Measurements from ENCODE around the gene RGS7. TPM values are rescaled to one million over a fixed set of nuclear protein-coding genes. Genes with fewer than 3 reads are reported as not detected.

The RGS7 gene
- total RNA-seq, 1 donor from 2014 or later = 1.9 TPM

GRCh38 chr1:241034203-241034936 is 322.6 kb downstream of the RGS7 start:
- Mint-ChIP-seq H3K9me3 (peaks cover 12% of the 10 kb centered on the region), H3K4me3 (no peak overlapping the region), H3K36me3 (no peaks in the 10 kb centered on the region), H3K4me1 (no peaks in the 10 kb centered on the region), H3K27ac (no peak overlapping the region), H3K27me3 (ENCODE audit: low read depth) (peaks cover 6% of the 10 kb centered on the region)
- no peak for DNase-seq (ENCODE audit: low spot score in 2 of 2, unreplicated experiment in 2 of 2)
- TF ChIP-seq, protein P1, sequence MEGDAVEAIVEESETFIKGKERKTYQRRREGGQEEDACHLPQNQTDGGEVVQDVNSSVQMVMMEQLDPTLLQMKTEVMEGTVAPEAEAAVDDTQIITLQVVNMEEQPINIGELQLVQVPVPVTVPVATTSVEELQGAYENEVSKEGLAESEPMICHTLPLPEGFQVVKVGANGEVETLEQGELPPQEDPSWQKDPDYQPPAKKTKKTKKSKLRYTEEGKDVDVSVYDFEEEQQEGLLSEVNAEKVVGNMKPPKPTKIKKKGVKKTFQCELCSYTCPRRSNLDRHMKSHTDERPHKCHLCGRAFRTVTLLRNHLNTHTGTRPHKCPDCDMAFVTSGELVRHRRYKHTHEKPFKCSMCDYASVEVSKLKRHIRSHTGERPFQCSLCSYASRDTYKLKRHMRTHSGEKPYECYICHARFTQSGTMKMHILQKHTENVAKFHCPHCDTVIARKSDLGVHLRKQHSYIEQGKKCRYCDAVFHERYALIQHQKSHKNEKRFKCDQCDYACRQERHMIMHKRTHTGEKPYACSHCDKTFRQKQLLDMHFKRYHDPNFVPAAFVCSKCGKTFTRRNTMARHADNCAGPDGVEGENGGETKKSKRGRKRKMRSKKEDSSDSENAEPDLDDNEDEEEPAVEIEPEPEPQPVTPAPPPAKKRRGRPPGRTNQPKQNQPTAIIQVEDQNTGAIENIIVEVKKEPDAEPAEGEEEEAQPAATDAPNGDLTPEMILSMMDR (IDR thresholded peaks at IDR 0.05; ENCODE audit: unreplicated experiment) = no peak

DNA sequence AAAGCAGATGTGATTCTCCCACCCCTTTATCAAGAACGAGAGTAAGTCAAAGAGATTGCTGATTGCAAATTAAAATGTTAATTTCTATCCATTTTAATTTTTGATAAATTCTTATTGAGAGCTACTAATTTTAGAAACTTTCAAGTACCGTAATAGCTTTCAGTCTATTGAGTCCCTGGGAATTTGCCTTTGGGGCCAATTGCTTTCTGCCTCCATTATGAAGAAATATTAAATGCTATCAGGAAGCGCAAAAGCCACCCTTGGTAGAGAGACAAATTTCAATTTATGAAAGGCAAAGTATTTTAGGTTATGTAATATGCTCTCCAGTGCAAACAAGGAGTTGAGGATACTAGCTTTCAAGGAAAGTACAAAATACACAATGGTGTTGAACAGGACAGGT is 332.2 kb downstream of the RGS7 start:
- H3K27me3 Mint-ChIP-seq (ENCODE audit: low read depth) = no peaks in the 10 kb centered on the region
- no peak for DNase-seq (ENCODE audit: low spot score in 2 of 2, unreplicated experiment in 2 of 2)
- TF ChIP-seq, protein P1 (IDR thresholded peaks at IDR 0.05; ENCODE audit: unreplicated experiment) = no peak
- no peaks in the 10 kb centered on the region for H3K9me3 Mint-ChIP-seq
- H3K4me3 Mint-ChIP-seq = no peak overlapping the region
- no peaks in the 10 kb centered on the region for H3K36me3 Mint-ChIP-seq
- no peak overlapping the region for H3K27ac Mint-ChIP-seq
- no peaks in the 10 kb centered on the region for H3K4me1 Mint-ChIP-seq

DNA sequence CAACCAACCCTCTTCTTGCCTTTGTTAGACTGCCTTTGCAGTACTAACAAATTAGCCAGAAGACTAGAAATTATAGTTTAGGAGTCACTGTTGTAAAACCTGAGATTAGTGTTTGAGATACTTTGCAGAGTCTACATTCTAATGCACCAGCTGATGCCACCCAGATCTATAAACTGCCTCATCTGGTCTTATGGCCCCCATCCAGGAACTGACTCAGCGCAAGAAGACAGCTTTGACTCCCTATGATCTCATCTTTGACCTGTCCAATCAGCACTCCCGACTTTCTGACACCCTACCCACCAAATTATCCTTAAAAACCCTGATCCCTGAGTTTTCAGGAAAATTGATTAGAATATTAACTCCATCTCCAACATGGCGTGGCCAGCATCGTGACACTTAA is 334.6 kb downstream of the RGS7 start:
- DNase-seq (ENCODE audit: low spot score in 2 of 2, unreplicated experiment in 2 of 2) = no peak
- TF ChIP-seq, protein P1 (IDR thresholded peaks at IDR 0.05; ENCODE audit: unreplicated experiment) = no peak
- no peaks in the 10 kb centered on the region for H3K4me1 Mint-ChIP-seq
- peaks cover 12% of the 10 kb centered on the region for H3K9me3 Mint-ChIP-seq
- no peak overlapping the region for H3K4me3 Mint-ChIP-seq
- H3K27ac Mint-ChIP-seq = no peak overlapping the region
- H3K36me3 Mint-ChIP-seq = peaks cover 6% of the 10 kb centered on the region
- H3K27me3 Mint-ChIP-seq (ENCODE audit: low read depth) = no peaks in the 10 kb centered on the region

DNA sequence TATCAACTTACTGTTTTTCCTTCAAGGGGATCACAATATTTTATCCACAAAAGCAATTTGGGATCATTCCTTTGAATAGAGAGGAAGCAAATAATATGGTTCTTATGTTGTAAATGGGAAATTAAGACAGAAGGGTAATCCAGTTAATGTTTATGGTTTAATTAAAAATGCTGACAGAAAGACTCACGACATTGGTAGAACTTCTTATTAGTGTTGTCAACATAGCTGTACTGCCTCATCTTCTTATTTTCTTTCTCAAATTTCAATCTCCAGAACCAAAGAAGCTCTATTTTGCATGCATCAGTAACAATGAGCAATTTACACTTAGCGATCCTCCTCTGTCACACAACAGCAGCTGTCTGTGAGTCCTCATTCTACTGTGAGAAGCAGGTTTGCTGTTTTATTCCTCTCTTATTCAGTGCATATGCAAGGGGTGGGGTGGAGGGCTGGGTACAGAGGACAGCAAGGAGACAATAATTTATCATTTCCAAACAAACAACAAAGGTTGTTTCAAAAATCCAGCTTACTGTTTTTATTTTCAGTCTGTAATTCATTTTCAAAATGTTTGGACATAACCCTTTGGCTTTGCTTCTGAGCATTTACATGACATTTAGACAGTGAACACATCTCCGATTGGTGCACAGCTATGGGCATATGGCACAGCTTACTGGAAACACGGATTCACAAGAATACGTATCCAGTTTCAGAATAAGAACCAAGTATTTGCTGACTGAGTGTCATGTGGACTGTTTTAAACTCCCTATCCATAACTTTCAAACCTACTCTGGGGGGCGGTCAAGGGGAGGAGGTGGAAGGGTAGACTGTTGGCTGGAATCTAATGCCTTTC is 335.9 kb downstream of the RGS7 start:
- Mint-ChIP-seq H3K27ac (no peak overlapping the region), H3K36me3 (peaks cover 6% of the 10 kb centered on the region), H3K27me3 (ENCODE audit: low read depth) (no peaks in the 10 kb centered on the region), H3K4me3 (no peak overlapping the region), H3K4me1 (no peaks in the 10 kb centered on the region), H3K9me3 (peaks cover 21% of the 10 kb centered on the region)
- no peak for DNase-seq (ENCODE audit: low spot score in 2 of 2, unreplicated experiment in 2 of 2)
- TF ChIP-seq, protein P1 (IDR thresholded peaks at IDR 0.05; ENCODE audit: unreplicated experiment) = no peak

DNA sequence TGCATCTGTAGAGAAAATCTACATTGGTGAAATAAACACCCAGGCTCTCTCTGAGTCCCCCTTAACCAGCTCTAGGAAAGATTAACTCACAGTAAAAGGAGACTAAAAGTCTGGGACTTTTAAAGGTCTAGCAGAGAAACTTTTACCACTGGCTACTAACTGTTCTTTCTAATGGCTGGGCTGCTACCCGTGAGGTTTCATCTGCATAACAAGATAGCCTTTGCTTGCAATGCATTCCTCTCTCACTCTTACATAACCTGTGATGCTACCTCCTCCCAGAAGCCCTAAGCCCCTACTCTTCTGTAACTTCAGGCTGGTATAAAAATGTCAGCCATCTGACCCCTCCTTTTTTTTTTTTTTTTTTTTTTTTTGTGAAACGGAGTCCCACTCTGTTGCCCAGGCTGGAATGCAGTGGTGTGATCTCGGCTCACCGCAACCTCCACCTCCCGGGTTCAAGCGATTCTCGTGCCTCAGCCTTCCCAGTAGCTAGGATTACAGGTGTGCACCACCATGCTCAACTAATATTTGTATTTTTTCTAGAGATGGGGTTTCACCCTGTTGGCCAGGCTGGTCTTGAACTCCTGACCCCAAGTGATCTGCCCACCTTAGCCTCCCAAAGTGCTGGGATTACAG is 344.2 kb downstream of the RGS7 start:
- H3K27me3 Mint-ChIP-seq (ENCODE audit: low read depth) = no peaks in the 10 kb centered on the region
- H3K9me3 Mint-ChIP-seq = peaks cover 14% of the 10 kb centered on the region
- H3K4me1 Mint-ChIP-seq = peaks cover 6% of the 10 kb centered on the region
- TF ChIP-seq, protein P1 (IDR thresholded peaks at IDR 0.05; ENCODE audit: unreplicated experiment) = no peak
- no peak for DNase-seq (ENCODE audit: low spot score in 2 of 2, unreplicated experiment in 2 of 2)
- no peak overlapping the region for H3K4me3 Mint-ChIP-seq
- H3K27ac Mint-ChIP-seq = no peak overlapping the region
- no peaks in the 10 kb centered on the region for H3K36me3 Mint-ChIP-seq

Measured in mesothelial cell of epicardium (in vitro differentiated cells).